SK-N-SH (cell line): ENCODE measurements around the gene NAV2. TPM values are rescaled to one million over a fixed set of nuclear protein-coding genes. Genes with fewer than 3 reads are reported as not detected.

ENCODE experiments used
- CTCF ChIA-PET: fragments of 300-600, 350-600 bp; formaldehyde crosslinking; extraction: SDS; loops from one replicate; lab custom pipeline; 2021; lab: Yijun Ruan, JAX
- POLR2A ChIA-PET: fragments of 350-600 bp; sonication (Branson Sonifier 250); formaldehyde crosslinking; extraction: SDS; loops from one replicate; lab custom pipeline; 2020; ENCODE audit warnings: antibody characterized with exemption, inconsistent platforms; lab: Yijun Ruan, JAX
- DNase-seq: peaks from one replicate; pipeline ENCODE4 v3.0.0; 2012
- H2AFZ ChIP-seq: fragments of 200-600 bp; sonication (generic); 2 replicates; pipeline ENCODE4 v1.8.1; 2016; ENCODE audit warnings: antibody characterized with exemption, mild to moderate bottlenecking, low read depth
- H3F3A ChIP-seq: fragments of 200-600 bp; sonication (generic); replicated peaks from 2 replicates; pipeline ENCODE3; 2016; ENCODE audit warnings: antibody characterized with exemption, mild to moderate bottlenecking; ENCODE audit not compliant: insufficient read depth
- H3K27ac ChIP-seq, 2 experiments: fragments of 200-500 bp in 1 of 2; fragments of 200-600 bp in 1 of 2; sonication (Bioruptor generic) in 1 of 2; sonication (generic), shearing (Covaris generic) in 1 of 2; 2 replicates each; pipeline versions ENCODE4 v1.5.1 to v1.6.1; 2014 to 2016; ENCODE audit warnings: low read depth in 2 of 2, inconsistent platforms in 1 of 2, low read length in 1 of 2, mild to moderate bottlenecking in 1 of 2, mixed read lengths in 1 of 2
- H3K27me3 ChIP-seq: fragments of 200-600 bp; sonication (generic), shearing (Covaris generic); 2 replicates; pipeline ENCODE4 v1.6.1; 2016; ENCODE audit warnings: mixed run types; ENCODE audit not compliant: insufficient read depth
- H3K36me3 ChIP-seq, 2 experiments: fragments of 200-500 bp in 1 of 2; fragments of 200-600 bp in 1 of 2; sonication (Bioruptor generic) in 1 of 2; sonication (generic) in 1 of 2; replicated peaks in 1 of 2; 2 replicates each; pipeline versions ENCODE3 to v1.5.1; 2014 to 2016; ENCODE audit warnings: low read length in 1 of 2, mild to moderate bottlenecking in 1 of 2; ENCODE audit not compliant: insufficient read depth in 2 of 2, control insufficient read depth in 1 of 2
- H3K4me1 ChIP-seq, 2 experiments: fragments of 200-500 bp in 1 of 2; fragments of 200-600 bp in 1 of 2; sonication (Bioruptor generic) in 1 of 2; sonication (generic), shearing (Covaris generic) in 1 of 2; 2 replicates each; pipeline versions ENCODE4 v1.5.1 to v1.6.1; 2014 to 2016; ENCODE audit warnings: low read depth in 1 of 2, low read length in 1 of 2, mixed run types in 1 of 2; ENCODE audit not compliant: insufficient read depth in 2 of 2, control insufficient read depth in 1 of 2
- H3K4me2 ChIP-seq: fragments of 200-600 bp; sonication (generic), shearing (Covaris generic); 2 replicates; pipeline ENCODE4 v1.6.1; 2017; ENCODE audit warnings: mixed run types
- H3K4me3 ChIP-seq, 2 experiments: fragments of 200-500 bp in 1 of 2; fragments of 200-600 bp in 1 of 2; sonication (Bioruptor generic) in 1 of 2; sonication (generic), shearing (Covaris generic) in 1 of 2; 2 replicates each; pipeline versions ENCODE4 v1.5.1 to v1.8.1; 2014 to 2016; ENCODE audit warnings: low read depth in 2 of 2, inconsistent platforms in 1 of 2, low read length in 1 of 2, mild to moderate bottlenecking in 1 of 2, mixed read lengths in 1 of 2, moderate library complexity in 1 of 2
- H3K79me2 ChIP-seq: fragments of 200-600 bp; sonication (generic); 2 replicates; pipeline ENCODE4 v1.8.1; 2017; ENCODE audit warnings: mild to moderate bottlenecking; ENCODE audit not compliant: insufficient read depth
- H3K9ac ChIP-seq: fragments of 200-600 bp; sonication (generic); 2 replicates; pipeline ENCODE4 v1.6.1; 2017; ENCODE audit warnings: mixed run types
- H3K9me2 ChIP-seq: fragments of 200-600 bp; sonication (generic); 2 replicates; pipeline ENCODE4 v1.6.1; 2017; ENCODE audit warnings: mixed run types
- H3K9me3 ChIP-seq: fragments of 200-600 bp; sonication (generic); 2 replicates; pipeline ENCODE4 v1.6.1; 2017; ENCODE audit warnings: mixed run types, mild to moderate bottlenecking, moderate library complexity
- H4K20me1 ChIP-seq: fragments of 200-600 bp; sonication (generic); 2 replicates; pipeline ENCODE4 v1.6.1; 2017; ENCODE audit warnings: mild to moderate bottlenecking, mixed run types; ENCODE audit not compliant: insufficient read depth
- EP300 ChIP-seq, 2 experiments: IDR thresholded peaks; 2 replicates each; pipeline versions ENCODE4 v1.4.0 to v1.6.1; 2012; ENCODE audit warnings: borderline replicate concordance in 1 of 2, low read depth in 1 of 2, low read length in 1 of 2
- EZH2phosphoT487 ChIP-seq: fragments of 200-600 bp; sonication (generic); IDR thresholded peaks from 2 replicates; pipeline ENCODE4 v1.6.1; 2017; ENCODE audit warnings: low read depth, mixed run types, mild to moderate bottlenecking, antibody characterized with exemption, moderate library complexity, borderline replicate concordance
- FOXJ3 ChIP-seq: sonication (generic); formaldehyde crosslinking; IDR thresholded peaks from 2 replicates; pipeline ENCODE4 v1.5.1; 2020; ENCODE audit warnings: mild to moderate bottlenecking, missing genetic modification reagents
- FOXM1 ChIP-seq: IDR thresholded peaks from 2 replicates; pipeline ENCODE4 v1.4.0; 2012; ENCODE audit warnings: low read depth, mild to moderate bottlenecking
- JUND ChIP-seq: IDR thresholded peaks from 2 replicates; pipeline ENCODE4 v1.4.0; 2012
- RFX5 ChIP-seq: IDR thresholded peaks from 2 replicates; pipeline ENCODE4 v1.6.1; 2012; ENCODE audit warnings: mild to moderate bottlenecking, improper control_type of control experiment, low read length
- SIN3A ChIP-seq: IDR thresholded peaks from 2 replicates; pipeline ENCODE4 v1.6.1; 2012; ENCODE audit warnings: low read depth, mild to moderate bottlenecking, low read length, moderate library complexity, borderline replicate concordance
- SMC3 ChIP-seq: IDR thresholded peaks from 2 replicates; pipeline ENCODE4 v1.6.1; 2012; ENCODE audit warnings: low read depth, low read length, improper control_type of control experiment
- TAF1 ChIP-seq: IDR thresholded peaks from 2 replicates; pipeline ENCODE4 v1.6.1; 2012; ENCODE audit warnings: low read depth, mild to moderate bottlenecking, low read length, moderate library complexity, borderline replicate concordance
- TCF12 ChIP-seq: IDR thresholded peaks from 2 replicates; pipeline ENCODE4 v1.4.0; 2012
- YY1 ChIP-seq: IDR thresholded peaks from 2 replicates; pipeline ENCODE4 v1.4.0; 2012; ENCODE audit warnings: low read depth, mild to moderate bottlenecking
- WGBS: methylation state at CpG from one replicate; pipeline ENCODE4 v1.1.6; 2017; ENCODE audit warnings: low lambda C conversion rate; 5-methylcytosine and 5-hydroxymethylcytosine counted together
- polyA plus RNA-seq, 3 experiments: library from polyadenylated mRNA; depleted of rRNA; stranded (reverse); fragments of >200 nt; gene quantifications; 2 replicates each; pipeline ENCODE4 v1.2.3, GENCODE V29; 2012
- TF ChIP-seq, protein P1 (sequence below): fragments of 200-600 bp; sonication (generic); IDR thresholded peaks from 2 replicates; pipeline ENCODE4 v1.6.1; 2017; ENCODE audit warnings: antibody characterized with exemption, mild to moderate bottlenecking, moderate library complexity
- TF ChIP-seq, protein P2 (sequence below): IDR thresholded peaks from 2 replicates; pipeline ENCODE4 v1.4.0; 2012; ENCODE audit warnings: low read depth, borderline replicate concordance
- TF ChIP-seq, protein P3 (sequence below): fragments of 150-350 bp; IDR thresholded peaks from 2 replicates; pipeline ENCODE4 v1.6.1; 2017; ENCODE audit warnings: antibody characterized with exemption, low read length, low read depth, borderline replicate concordance
- TF ChIP-seq, protein P4 (sequence below): fragments of 150-350 bp; IDR thresholded peaks from 2 replicates; pipeline ENCODE4 v1.6.1; 2016; ENCODE audit warnings: mild to moderate bottlenecking, low read depth, low read length

Gene NAV2
- polyA plus RNA-seq, 1 of the 3 experiments (the other 2 are of a cell fraction), result 26.2 TPM

DNA sequence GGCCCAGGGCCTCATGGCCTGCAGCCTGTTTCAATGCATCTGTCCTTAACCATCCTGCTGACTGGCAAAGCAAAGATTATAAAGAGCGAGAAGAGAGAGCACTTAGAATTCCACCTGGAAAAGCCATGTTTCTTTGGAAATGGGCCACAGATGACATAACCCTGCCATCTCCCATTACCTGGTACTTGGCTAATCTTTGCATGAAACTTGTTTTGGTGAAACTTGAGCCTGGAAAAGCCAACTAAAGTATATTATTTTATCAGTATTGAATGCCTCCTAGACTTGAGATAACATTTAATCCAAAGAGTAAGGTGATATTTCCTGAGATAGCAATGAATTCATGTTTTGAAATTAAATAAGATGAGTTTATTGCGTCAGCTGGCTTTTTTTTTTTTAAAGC is 72.6 kb downstream of the NAV2 start (continued):
- TF ChIP-seq, protein P1, sequence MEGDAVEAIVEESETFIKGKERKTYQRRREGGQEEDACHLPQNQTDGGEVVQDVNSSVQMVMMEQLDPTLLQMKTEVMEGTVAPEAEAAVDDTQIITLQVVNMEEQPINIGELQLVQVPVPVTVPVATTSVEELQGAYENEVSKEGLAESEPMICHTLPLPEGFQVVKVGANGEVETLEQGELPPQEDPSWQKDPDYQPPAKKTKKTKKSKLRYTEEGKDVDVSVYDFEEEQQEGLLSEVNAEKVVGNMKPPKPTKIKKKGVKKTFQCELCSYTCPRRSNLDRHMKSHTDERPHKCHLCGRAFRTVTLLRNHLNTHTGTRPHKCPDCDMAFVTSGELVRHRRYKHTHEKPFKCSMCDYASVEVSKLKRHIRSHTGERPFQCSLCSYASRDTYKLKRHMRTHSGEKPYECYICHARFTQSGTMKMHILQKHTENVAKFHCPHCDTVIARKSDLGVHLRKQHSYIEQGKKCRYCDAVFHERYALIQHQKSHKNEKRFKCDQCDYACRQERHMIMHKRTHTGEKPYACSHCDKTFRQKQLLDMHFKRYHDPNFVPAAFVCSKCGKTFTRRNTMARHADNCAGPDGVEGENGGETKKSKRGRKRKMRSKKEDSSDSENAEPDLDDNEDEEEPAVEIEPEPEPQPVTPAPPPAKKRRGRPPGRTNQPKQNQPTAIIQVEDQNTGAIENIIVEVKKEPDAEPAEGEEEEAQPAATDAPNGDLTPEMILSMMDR, result no peak
- TF ChIP-seq TAF1, result no peak

DNA sequence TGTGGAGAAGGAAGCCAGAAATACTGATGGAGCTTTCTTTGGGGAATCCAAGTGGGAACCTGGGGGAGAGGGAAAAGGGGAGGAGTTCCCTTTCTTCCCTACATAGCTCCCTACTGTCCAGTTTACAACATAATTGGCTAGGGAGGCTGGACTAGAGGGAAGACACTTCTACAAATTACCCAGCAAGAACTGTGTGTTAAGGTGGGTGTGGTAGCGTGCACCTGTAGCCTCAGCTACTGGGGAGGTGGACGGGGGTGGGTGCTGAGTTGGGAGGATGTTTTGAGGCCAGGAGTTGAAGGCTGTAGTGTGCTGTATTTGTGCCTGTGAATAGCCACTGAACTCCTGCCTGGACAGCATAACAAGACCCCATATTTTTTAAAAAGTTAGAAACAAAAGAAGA is 74.0 kb downstream of the NAV2 start:
- Histone ChIP-seq H3K27me3 (no peaks in the 10 kb centered on the region), H3K9ac (no peak overlapping the region), H3F3A (peaks cover 4% of the 10 kb centered on the region), H3K4me3 (no peak overlapping the region), H3K27ac (no peak overlapping the region), H3K79me2 (peaks cover 99% of the 10 kb centered on the region), H4K20me1 (peaks cover 97% of the 10 kb centered on the region), H3K36me3 (peaks cover 10 to 12% of the 10 kb centered on the region in 2 experiments), H2AFZ (no peak overlapping the region), H3K9me3 (no peaks in the 10 kb centered on the region), H3K9me2 (no peaks in the 10 kb centered on the region), H3K4me1 (peaks cover 0 to 32% of the 10 kb centered on the region in 2 experiments; a peak in 3 of 4 replicates), H3K4me2 (no peak overlapping the region)
- ChIA-PET POLR2A (no interaction called here), CTCF (interaction anchor here (1.1 to 1.4 kb wide), 4 partner anchors 20 to 933 kb away, joined by 3 to 6 read pairs (median 3); no protein-coding TSS in a partner anchor)
- DNase-seq, result no peak
- TF ChIP-seq EP300 (IDR thresholded peaks at IDR 0.05; ENCODE audit: borderline replicate concordance in 1 of 2, low read depth in 1 of 2, low read length in 1 of 2) (no peak), RFX5 (no peak), YY1 (no peak), JUND (no peak), EZH2phosphoT487 (no peak), SIN3A (no peak), FOXJ3 (CRISPR knock-in tag) (no peak), TCF12 (no peak), SMC3 (no peak), FOXM1 (no peak)
- TF ChIP-seq, protein P2, sequence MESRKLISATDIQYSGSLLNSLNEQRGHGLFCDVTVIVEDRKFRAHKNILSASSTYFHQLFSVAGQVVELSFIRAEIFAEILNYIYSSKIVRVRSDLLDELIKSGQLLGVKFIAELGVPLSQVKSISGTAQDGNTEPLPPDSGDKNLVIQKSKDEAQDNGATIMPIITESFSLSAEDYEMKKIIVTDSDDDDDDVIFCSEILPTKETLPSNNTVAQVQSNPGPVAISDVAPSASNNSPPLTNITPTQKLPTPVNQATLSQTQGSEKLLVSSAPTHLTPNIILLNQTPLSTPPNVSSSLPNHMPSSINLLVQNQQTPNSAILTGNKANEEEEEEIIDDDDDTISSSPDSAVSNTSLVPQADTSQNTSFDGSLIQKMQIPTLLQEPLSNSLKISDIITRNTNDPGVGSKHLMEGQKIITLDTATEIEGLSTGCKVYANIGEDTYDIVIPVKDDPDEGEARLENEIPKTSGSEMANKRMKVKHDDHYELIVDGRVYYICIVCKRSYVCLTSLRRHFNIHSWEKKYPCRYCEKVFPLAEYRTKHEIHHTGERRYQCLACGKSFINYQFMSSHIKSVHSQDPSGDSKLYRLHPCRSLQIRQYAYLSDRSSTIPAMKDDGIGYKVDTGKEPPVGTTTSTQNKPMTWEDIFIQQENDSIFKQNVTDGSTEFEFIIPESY, result no peak
- TF ChIP-seq, protein P3, sequence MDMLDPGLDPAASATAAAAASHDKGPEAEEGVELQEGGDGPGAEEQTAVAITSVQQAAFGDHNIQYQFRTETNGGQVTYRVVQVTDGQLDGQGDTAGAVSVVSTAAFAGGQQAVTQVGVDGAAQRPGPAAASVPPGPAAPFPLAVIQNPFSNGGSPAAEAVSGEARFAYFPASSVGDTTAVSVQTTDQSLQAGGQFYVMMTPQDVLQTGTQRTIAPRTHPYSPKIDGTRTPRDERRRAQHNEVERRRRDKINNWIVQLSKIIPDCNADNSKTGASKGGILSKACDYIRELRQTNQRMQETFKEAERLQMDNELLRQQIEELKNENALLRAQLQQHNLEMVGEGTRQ, result no peak
- TF ChIP-seq, protein P4, sequence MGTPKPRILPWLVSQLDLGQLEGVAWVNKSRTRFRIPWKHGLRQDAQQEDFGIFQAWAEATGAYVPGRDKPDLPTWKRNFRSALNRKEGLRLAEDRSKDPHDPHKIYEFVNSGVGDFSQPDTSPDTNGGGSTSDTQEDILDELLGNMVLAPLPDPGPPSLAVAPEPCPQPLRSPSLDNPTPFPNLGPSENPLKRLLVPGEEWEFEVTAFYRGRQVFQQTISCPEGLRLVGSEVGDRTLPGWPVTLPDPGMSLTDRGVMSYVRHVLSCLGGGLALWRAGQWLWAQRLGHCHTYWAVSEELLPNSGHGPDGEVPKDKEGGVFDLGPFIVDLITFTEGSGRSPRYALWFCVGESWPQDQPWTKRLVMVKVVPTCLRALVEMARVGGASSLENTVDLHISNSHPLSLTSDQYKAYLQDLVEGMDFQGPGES, result no peak
- WGBS, result 70% methylated on average over 2 of the region's 2 CpGs
